ENCODE results near the gene FMO5. TPM values are rescaled to one million over a fixed set of nuclear protein-coding genes. Genes with fewer than 3 reads are reported as not detected.
A peak's percentile ranks its signal among the peaks of the same experiment; 100 is the strongest.

The FMO5 gene, protein sequence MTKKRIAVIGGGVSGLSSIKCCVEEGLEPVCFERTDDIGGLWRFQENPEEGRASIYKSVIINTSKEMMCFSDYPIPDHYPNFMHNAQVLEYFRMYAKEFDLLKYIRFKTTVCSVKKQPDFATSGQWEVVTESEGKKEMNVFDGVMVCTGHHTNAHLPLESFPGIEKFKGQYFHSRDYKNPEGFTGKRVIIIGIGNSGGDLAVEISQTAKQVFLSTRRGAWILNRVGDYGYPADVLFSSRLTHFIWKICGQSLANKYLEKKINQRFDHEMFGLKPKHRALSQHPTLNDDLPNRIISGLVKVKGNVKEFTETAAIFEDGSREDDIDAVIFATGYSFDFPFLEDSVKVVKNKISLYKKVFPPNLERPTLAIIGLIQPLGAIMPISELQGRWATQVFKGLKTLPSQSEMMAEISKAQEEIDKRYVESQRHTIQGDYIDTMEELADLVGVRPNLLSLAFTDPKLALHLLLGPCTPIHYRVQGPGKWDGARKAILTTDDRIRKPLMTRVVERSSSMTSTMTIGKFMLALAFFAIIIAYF
- total RNA-seq (2014; rRNA removed; shearing (Covaris generic)), result not detected in 2 replicates

DNA sequence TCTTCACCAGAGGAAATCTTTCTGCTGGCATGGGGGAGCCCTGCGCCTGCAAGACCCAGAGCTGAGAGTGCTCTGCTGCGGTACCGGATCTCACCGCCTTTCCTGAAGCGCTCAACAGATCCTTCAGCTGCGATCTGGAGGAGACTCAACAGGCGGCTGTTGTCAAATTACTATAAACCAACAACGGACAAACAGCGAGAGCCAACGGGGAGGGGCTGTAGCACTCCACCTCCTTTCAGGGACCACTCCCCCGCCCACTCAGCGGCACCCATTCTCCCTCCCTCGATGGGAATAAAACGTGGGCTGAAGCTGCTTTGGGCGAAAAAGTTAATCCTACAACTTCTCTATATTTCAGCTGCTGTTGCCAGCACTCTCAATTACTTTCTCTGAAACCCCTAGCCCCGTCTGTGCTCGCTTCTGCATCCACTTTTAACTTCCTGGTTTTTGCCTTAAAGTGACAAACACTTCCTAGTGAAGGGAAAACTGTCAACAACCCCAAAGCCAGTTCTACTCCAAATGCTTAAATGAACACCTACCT is at the start of gene FMO5:
FMO5 (minus strand) TSS at position 147 of the 538 bp plus-strand sequence. CDS start 310 bp downstream, outside the sequence.
- H3K4me1 ChIP-seq, result no peaks in the 10 kb centered on the region
- H3K27ac ChIP-seq, result no peak within 1 kb of the TSS
- peak within 1 kb of the TSS; percentile 65 for H3K4me3 ChIP-seq
- no peaks in the 10 kb centered on the region for H3K36me3 ChIP-seq
- no peaks in the 10 kb centered on the region for H3K9me3 ChIP-seq (replicated peaks)
- peaks cover 3% of the 10 kb centered on the region; the same call in 1 of the 2 replicates for H3K27me3 ChIP-seq
- peak; percentile 29 to 43 for DNase-seq

DNA sequence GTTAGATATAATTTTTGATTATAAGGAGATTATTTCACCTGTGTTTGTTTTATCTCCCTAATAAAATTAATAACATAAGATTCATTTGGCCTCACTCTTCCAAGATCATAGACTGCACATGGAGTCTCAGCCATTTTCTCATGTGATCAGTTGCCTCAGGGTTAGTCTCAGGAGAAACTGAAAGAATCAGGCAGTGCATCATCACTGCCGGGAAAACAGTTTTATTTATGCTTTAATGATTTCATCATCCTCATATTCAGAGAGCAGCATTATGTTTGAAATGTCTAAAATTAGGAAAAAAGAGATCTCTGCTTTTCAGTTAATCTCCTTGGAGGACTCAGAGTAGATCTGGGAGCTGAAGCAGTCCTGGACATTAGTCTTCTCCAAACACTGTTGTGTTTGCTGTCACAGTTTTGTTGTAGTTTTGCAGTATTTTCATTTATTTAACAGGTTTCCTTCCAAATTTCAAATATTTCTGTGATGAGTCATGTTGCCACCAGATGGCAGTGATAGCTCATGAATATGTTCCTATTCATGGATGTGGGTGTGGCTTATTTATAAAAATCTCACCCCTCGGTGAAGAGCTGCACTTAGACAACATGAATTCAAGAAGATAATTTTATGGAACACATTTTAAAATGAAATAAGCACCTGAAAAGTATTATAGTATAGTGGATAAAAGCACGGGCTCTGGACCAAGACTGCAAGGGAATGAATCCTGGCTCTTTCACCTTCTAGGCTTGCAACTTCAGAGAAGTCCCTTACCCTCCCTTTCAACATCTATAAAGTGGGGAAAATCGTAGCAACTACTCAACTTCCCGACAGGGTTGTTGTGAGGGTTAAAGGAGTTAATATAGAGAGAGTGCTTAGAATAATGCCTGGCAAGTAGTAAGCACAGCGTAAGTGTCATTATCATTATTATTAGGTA is 48.5 kb upstream of the FMO5 start:
- Histone ChIP-seq H3K4me3 (no peak overlapping the region), H3K36me3 (peaks cover 14% of the 10 kb centered on the region), H3K4me1 (peaks cover 9% of the 10 kb centered on the region), H3K27ac (peak overlapping the region; percentile 18; the same call in 1 of the 2 replicates), H3K27me3 (no peaks in the 10 kb centered on the region), H3K9me3 (replicated peaks) (no peaks in the 10 kb centered on the region)
- peak; percentile 22 to 69 for DNase-seq

DNA sequence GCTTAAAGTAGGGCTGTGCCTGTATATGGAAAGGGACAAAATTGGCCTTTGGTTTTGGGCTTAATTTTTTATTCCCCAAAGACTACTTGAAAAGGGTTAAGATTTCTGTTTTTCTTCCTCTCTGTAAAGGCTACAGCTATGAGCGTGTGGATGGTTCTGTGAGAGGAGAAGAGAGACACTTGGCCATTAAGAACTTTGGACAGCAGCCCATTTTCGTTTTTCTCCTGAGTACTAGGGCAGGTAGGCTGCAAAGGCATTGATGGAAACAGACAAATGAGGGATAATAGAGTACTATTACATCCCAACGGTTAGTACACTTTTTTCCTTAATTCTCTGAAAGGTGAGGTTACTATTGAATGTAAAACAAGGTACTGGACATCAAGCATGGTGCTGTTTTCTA is 46.9 kb upstream of the FMO5 start:
- no peak overlapping the region for H3K4me3 ChIP-seq
- H3K4me1 ChIP-seq, result peaks cover 9% of the 10 kb centered on the region
- H3K9me3 ChIP-seq (replicated peaks), result no peaks in the 10 kb centered on the region
- no peak overlapping the region for H3K27ac ChIP-seq
- DNase-seq, result no peak
- H3K27me3 ChIP-seq, result no peaks in the 10 kb centered on the region
- H3K36me3 ChIP-seq, result peaks cover 19% of the 10 kb centered on the region

DNA sequence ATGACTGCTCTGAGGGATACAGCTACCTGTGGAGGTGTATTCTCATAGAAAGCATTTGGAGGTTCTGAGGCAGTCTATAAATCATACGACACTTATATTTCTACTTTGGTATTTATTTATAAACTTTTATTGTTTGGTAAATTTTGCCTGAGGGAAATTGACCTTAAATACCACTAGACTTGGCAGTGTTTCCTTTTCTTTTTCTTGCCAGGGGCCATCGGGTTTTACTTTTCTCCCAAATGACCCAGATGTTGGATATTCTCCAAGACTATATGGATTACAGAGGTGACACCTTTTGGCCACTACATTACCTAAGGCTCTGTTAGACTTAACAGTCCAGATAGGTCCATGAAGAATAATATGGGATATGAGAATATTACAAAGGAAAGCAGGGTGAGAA is 45.6 kb upstream of the FMO5 start:
- DNase-seq, result no peak
- no peaks in the 10 kb centered on the region for H3K27me3 ChIP-seq
- peaks cover 9% of the 10 kb centered on the region for H3K4me1 ChIP-seq
- no peak overlapping the region for H3K4me3 ChIP-seq
- no peaks in the 10 kb centered on the region for H3K9me3 ChIP-seq (replicated peaks)
- peaks cover 25% of the 10 kb centered on the region for H3K36me3 ChIP-seq
- no peak overlapping the region for H3K27ac ChIP-seq

DNA sequence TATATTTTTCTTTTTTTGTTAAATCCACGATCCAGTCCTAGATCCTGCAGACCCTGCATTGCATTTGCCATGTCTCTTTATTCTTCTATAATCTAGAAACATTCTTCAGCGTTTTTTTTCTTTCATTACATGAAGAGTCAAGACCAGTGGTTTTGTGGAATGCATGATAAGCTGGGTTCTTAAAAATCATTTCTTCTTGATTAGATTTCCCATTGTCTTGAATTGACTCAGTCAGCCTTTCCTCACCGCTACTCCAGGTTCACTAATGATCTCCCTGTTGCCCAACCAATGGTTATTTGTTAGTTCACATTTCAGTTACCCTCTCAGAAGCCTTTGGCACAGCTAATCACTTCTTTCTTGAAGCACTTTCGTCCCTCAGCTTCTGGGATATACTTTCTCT is 42.6 kb upstream of the FMO5 start:
- no peak for DNase-seq
- Histone ChIP-seq H3K4me1 (no peaks in the 10 kb centered on the region), H3K9me3 (replicated peaks) (no peaks in the 10 kb centered on the region), H3K4me3 (no peak overlapping the region), H3K27me3 (no peaks in the 10 kb centered on the region), H3K27ac (no peak overlapping the region), H3K36me3 (peaks cover 22% of the 10 kb centered on the region; the same call in 1 of the 2 replicates)

DNA sequence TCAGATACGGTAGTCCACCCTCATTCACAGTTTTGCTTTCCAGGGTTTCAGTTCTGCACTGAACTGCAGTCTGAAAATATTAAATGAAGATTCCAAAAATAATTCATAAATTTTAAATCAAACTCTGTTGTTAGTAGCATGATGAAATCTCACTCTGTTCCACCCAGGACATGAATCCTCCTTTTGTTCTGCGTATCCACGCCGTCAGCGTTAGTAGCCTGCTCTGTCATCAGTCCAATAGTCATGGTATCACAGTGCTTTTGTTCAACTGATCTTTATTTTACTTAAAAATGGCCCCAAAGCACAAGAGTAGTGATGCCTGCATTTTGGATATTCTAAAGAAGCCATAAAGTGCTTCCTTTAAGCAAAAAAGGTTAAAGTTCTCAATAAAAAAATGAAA is 41.2 kb upstream of the FMO5 start:
- Histone ChIP-seq H3K27me3 (no peaks in the 10 kb centered on the region), H3K27ac (no peak overlapping the region), H3K4me1 (no peaks in the 10 kb centered on the region), H3K4me3 (no peak overlapping the region), H3K9me3 (replicated peaks) (no peaks in the 10 kb centered on the region), H3K36me3 (peaks cover 18% of the 10 kb centered on the region; the same call in 1 of the 2 replicates)
- DNase-seq, result no peak

DNA sequence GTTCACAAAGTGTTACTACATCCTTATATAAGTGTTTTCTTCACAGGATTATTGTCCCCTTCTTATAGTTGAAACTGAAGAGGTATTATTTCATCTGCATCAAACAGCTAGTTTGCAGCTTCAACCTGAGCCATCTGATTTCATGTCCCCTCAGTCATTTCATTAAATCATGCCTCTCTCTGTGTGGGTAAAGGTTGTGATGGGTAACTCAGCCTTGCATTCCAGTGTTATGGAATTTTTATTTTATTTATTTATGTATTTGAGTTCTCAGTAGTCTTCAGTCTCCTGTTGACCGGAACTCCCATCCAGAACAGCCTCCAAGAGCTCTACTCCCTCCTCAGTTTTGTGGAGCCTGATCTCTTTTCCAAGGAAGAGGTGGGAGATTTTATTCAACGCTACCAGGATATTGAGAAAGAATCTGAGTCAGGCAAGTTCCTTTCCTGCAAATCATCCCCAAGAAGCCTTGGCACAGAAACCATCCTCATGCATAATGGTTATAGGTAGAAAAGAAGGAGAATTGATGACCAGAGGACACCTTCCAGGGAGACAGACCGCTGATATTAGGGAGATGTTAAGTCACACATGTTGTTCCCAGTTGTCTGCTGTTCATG is 39.1 kb upstream of the FMO5 start:
- DNase-seq, result no peak
- Histone ChIP-seq H3K27me3 (no peaks in the 10 kb centered on the region), H3K4me3 (no peak overlapping the region), H3K9me3 (replicated peaks) (no peaks in the 10 kb centered on the region), H3K4me1 (no peaks in the 10 kb centered on the region), H3K36me3 (peaks cover 18% of the 10 kb centered on the region; the same call in 1 of the 2 replicates), H3K27ac (no peak overlapping the region)

DNA sequence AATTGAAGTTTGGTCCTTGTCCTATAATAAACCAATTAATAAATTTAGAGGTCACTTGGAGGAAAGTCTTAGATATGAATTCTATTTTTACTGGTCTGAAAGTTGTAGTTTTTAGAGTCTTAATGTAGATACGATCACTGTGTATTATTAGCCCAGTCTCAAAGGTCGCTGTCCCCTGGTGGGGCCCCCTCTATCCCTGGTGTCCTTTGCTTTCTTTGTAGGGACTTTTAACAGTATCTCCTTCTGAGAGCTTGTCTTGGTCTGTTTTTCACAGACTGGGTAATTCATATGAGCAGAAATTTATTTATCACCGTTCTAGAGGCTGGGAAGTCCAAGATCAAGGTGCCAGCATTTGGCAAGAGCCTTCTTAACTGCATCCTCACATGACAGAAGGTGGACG is 35.8 kb upstream of the FMO5 start:
- peaks cover 8% of the 10 kb centered on the region; the same call in 1 of the 2 replicates for H3K36me3 ChIP-seq
- DNase-seq, result no peak

DNA sequence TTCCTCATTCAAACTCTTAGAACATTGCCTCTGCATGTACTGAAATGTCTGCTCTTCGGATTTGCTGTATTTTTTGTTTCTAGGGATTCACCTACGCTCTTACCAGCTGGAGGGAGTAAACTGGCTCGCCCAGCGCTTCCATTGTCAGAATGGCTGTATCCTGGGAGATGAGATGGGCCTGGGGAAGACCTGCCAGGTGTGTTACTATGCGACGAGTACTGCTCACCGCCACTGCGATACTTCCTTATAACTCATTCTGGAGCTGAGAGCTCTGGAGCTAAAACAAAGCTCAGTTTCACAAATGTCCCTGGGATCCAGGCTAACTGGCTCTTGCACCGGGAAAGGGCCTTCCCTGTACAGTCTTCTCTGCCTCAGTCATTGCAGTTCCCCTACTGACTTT is 27.4 kb upstream of the FMO5 start:
- Histone ChIP-seq H3K27ac (no peak overlapping the region), H3K4me3 (no peak overlapping the region)
- no peak for DNase-seq

More for the DNA sequence above, 35.8 kb upstream of the FMO5 start:
- no peaks in the 10 kb centered on the region for H3K9me3 ChIP-seq (replicated peaks)
- no peaks in the 10 kb centered on the region for H3K4me1 ChIP-seq
- H3K27ac ChIP-seq, result no peak overlapping the region
- no peaks in the 10 kb centered on the region for H3K27me3 ChIP-seq
- H3K4me3 ChIP-seq, result no peak overlapping the region

DNA sequence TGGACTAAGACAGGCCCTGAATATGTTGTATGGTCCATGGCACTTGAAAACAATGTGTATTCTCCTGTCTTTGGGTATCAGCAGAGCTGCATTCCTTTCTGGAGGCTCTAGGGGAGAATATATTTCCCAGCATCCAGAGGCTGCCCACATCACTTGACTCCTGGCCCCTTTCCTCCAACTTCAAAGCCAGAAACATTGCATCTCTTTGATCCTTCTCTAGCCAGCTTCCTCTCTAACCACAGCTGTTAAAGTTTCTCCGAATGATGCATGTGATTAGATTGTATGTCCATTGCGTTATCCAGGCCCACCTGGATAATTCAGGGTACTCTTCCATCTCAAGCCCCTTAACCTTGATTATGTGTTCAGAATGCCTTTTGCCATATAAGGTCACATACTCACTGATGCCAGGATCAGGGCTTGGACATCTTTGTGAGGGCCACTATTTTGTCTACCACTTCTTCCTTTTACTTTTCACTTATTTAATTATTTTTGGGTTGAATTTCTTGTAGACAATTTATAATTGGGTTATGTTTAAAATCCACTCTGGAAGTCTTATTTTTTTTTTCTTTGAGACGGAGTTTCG is 22.6 kb upstream of the FMO5 start:
- peak in 1 of 2 experiments; percentile 5 for DNase-seq

More for the DNA sequence above, 27.4 kb upstream of the FMO5 start:
- Histone ChIP-seq H3K27me3 (no peaks in the 10 kb centered on the region), H3K4me1 (no peaks in the 10 kb centered on the region), H3K9me3 (replicated peaks) (0 out of 2 replicates have a peak, but pooled peaks cover 3% of the 10 kb centered on the region), H3K36me3 (peaks cover 7% of the 10 kb centered on the region)

DNA sequence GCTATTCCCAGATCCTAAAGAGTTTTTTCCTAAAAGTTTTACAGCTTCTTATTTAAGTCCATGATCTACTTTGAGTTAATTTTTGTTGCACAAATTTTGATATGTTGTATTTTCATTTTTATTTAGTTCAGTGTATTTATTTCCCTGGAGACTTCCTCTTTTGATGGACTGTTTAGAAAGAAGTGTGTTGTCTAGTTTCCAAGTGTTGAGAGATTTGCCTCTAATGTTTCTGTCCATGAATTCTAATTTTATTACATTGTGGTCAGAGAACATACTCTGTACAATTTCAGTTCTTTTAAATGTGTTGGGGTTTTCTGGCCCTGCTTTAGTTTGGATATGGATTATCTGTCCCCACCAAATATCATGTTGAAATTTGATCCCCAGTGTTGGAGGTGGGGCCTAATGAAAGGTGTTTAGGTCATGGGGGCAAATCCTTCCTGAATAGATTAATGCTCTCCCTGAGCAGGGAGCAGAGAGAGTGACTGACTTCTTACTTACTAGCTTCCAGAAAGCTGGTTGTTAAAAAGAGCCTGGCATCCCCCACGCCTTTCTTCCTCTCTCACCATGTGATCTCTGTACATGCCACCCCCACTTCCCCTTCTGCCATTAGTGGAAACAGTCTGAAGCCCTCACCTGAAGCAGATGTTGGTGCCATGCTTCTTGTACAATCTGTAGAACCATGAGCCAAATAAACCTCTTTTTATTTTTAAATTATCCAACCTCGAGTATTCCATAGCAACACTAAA is 21.9 kb upstream of the FMO5 start:
- 0 out of 2 replicates have a peak, but pooled peaks cover 3% of the 10 kb centered on the region for H3K9me3 ChIP-seq (replicated peaks)
- no peak for DNase-seq
- H3K27me3 ChIP-seq, result no peaks in the 10 kb centered on the region
- H3K4me1 ChIP-seq, result no peaks in the 10 kb centered on the region
- H3K36me3 ChIP-seq, result no peaks in the 10 kb centered on the region
- H3K27ac ChIP-seq, result no peak overlapping the region
- H3K4me3 ChIP-seq, result no peak overlapping the region

More for the DNA sequence above, 22.6 kb upstream of the FMO5 start:
- H3K9me3 ChIP-seq (replicated peaks), result 0 out of 2 replicates have a peak, but pooled peaks cover 3% of the 10 kb centered on the region
- H3K4me3 ChIP-seq, result no peak overlapping the region
- no peaks in the 10 kb centered on the region for H3K4me1 ChIP-seq
- H3K36me3 ChIP-seq, result no peaks in the 10 kb centered on the region
- H3K27ac ChIP-seq, result no peak overlapping the region
- H3K27me3 ChIP-seq, result no peaks in the 10 kb centered on the region

DNA sequence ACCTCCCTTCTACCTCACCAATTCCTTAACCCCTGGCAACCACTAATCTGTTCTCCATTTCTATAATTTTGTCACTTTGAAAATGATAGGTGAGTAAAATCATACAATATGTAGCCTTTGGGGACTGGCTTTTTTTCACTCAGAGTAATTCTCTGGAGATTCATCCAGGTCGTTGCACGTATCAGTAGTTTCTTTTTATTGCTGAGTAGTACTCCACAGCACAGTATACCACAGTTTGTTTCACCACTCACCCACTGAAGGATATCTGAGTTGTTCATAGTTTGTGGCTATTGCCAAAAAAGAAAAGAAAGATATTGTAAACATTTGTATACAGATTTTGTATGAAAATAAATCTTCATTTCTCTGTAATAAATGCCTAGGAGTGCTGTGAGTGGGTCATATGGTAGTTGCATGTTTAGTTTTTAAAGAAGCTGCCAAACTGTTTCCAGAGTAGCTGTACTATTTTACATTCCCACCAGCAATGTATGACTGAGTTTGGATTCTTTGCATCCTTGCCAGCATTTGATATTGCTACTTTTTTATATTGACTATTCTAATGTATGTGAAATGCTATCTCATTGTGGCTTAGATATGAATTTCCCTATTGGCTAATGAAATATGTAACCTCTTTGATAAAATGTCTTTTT is 21.0 kb upstream of the FMO5 start:
- H3K36me3 ChIP-seq, result no peaks in the 10 kb centered on the region

DNA sequence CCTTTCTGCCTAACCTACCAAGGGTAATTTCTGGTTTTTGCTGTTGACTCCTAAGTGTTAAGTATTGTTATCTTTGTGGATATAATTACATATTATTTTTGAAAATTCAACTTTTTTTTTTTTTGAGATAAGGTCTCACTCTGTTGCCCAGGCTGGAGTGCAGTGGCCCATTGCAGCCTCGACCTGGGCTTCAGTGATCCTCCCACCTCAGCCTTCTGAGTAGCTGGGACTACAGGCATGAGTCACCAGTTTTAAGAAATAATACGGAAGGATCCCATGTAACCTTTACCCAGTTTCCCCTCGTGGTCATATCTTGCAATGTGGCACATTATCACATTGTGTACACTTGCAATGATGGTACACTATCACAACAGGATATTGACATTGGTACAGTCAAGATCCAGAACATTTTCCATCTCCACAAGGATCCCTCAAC is 20.5 kb upstream of the FMO5 start:
- no peak for DNase-seq
- no peak overlapping the region for H3K27ac ChIP-seq
- no peaks in the 10 kb centered on the region for H3K4me1 ChIP-seq
- no peaks in the 10 kb centered on the region for H3K27me3 ChIP-seq
- no peak overlapping the region for H3K4me3 ChIP-seq
- H3K36me3 ChIP-seq, result no peaks in the 10 kb centered on the region
- 0 out of 2 replicates have a peak, but pooled peaks cover 3% of the 10 kb centered on the region for H3K9me3 ChIP-seq (replicated peaks)

More for the DNA sequence above, 21.0 kb upstream of the FMO5 start:
- no peaks in the 10 kb centered on the region for H3K4me1 ChIP-seq
- H3K27me3 ChIP-seq, result no peaks in the 10 kb centered on the region
- no peak for DNase-seq
- H3K4me3 ChIP-seq, result no peak overlapping the region
- 0 out of 2 replicates have a peak, but pooled peaks cover 3% of the 10 kb centered on the region for H3K9me3 ChIP-seq (replicated peaks)
- no peak overlapping the region for H3K27ac ChIP-seq

All from SJCRH30 (cell line).